HS-27A (cell line): ENCODE results near the gene DCUN1D5.

Experiments used
- DNase-seq: peaks from one replicate; pipeline ENCODE4 v3.0.0-alpha.2; 2012; ENCODE audit warnings: low read depth, missing footprints

DCUN1D5 gene

GRCh38 chr11:103091801-103092524, at the start of gene DCUN1D5:
DCUN1D5 (minus strand) TSS chr11:103092160; CDS start chr11:103091872, 288 bp downstream.
- DNase-seq, result peak; percentile 54

- DNase-seq, result no peak
These were observed 33.5 kb upstream of the DCUN1D5 start for GRCh38 chr11:103125462-103125861.

GRCh38 chr11:103114836-103115235, 22.9 kb upstream of the DCUN1D5 start:
- no peak for DNase-seq

- no peak for DNase-seq
These were observed 20.4 kb upstream of the DCUN1D5 start for GRCh38 chr11:103112364-103112763.

GRCh38 chr11:103111400-103111799, 19.4 kb upstream of the DCUN1D5 start:
- DNase-seq, result no peak

GRCh38 chr11:103110391-103110790, 18.4 kb upstream of the DCUN1D5 start:
- no peak for DNase-seq

- no peak for DNase-seq
These were observed 17.9 kb upstream of the DCUN1D5 start for GRCh38 chr11:103109818-103110388.

- peak; percentile 53 for DNase-seq
These were observed 17.2 kb upstream of the DCUN1D5 start, which contains the start of gene DYNC2H1 for GRCh38 chr11:103108933-103109817. DYNC2H1 (plus strand) TSS chr11:103109426; CDS start chr11:103109575, 149 bp downstream.

GRCh38 chr11:103097279-103097678, 5.3 kb upstream of the DCUN1D5 start:
- no peak for DNase-seq

- DNase-seq, result no peak
These were observed 728 bp downstream of the DCUN1D5 start for GRCh38 chr11:103091064-103091800.

GRCh38 chr11:103086461-103086860, 5.5 kb downstream of the DCUN1D5 start:
- no peak for DNase-seq

GRCh38 chr11:103085758-103086365, 6.1 kb downstream of the DCUN1D5 start:
- no peak for DNase-seq

- DNase-seq, result no peak
These were observed 12.1 kb downstream of the DCUN1D5 start for GRCh38 chr11:103079833-103080232.

GRCh38 chr11:103078710-103079109, 13.2 kb downstream of the DCUN1D5 start:
- DNase-seq, result no peak

- DNase-seq, result no peak
These were observed 14.4 kb downstream of the DCUN1D5 start for GRCh38 chr11:103077554-103077953.

GRCh38 chr11:103076361-103076760, 15.6 kb downstream of the DCUN1D5 start:
- DNase-seq, result no peak

GRCh38 chr11:103071008-103071407, 21.0 kb downstream of the DCUN1D5 start:
- no peak for DNase-seq

- DNase-seq, result no peak
These were observed 21.8 kb downstream of the DCUN1D5 start for GRCh38 chr11:103070142-103070541.

GRCh38 chr11:103069367-103069766, 22.6 kb downstream of the DCUN1D5 start:
- DNase-seq, result no peak

GRCh38 chr11:103067118-103067517, 24.8 kb downstream of the DCUN1D5 start:
- DNase-seq, result no peak

GRCh38 chr11:103061656-103062055, 30.3 kb downstream of the DCUN1D5 start:
- DNase-seq, result no peak
